HG03575 (cell line): ENCODE data around the gene RPL35.
"Not testable (repeated sequence)": the region's sequence is repeated elsewhere in the genome, so short reads cannot be mapped to it uniquely, and the experiment has no call there.

ENCODE experiments used
- ATAC-seq: cut with Tn5 transposase; IDR thresholded peaks from one replicate; pipeline ENCODE4 v1.9.1; 2021; ENCODE audit not compliant: unreplicated experiment, insufficient number of reproducible peaks, low FRiP score; ENCODE audit errors: extremely low read depth

RPL35 gene

DNA sequence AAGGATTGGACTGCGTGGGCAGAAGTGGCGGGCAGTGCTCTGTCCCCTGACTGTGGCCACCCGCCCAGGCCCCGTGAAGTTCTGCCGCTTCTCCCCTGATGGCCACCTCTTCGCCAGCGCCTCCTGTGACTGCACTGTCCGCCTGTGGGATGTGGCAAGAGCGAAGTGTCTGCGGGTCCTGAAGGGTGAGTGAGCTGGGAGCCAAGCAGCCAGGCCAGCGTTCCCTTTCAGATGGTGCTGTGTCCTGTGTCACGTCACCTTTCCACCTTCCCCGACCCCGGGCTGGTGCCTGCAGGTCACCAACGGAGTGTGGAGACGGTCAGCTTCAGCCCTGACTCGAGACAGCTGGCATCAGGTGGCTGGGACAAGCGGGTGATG lies 6.2 kb downstream of the RPL35 start:
- no peak for ATAC-seq

DNA sequence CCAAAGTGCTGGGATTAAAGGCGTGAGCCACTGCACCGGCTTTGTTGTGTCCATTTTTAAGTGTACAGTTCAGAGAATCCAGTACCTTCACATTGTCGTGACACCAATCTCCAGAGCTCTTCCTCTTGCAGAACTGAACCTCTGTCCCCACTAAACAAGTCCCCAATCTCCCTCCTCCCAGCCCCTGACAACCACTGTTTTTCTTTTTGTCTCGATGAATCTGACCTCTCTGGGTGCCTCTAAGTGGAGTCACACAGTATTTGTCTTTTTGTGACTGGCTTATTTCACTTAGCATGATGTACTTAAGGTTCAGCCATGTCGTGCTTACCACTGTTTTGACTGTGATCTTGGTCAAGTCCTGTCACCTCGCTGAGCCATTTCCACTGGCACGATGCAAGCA lies 6.9 kb downstream of the RPL35 start:
- no peak for ATAC-seq

DNA sequence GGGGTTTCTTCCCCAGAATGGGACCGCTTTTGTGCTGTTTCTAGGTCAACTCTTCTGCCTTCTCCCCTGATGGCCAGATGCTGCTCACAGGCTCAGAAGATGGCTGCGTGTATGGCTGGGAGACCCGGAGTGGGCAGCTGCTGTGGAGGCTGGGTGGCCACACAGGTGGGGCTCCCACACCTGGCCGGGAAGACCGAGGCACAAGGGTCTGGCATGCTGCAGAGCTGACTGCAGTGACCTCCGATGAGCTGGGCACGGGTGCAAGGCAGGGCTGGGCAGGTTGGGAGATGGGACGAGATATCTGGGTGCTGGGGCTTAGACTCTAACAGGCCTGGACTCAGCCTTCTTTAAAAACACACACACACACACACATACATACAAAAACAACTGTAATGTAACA lies 7.6 kb downstream of the RPL35 start:
- no peak for ATAC-seq

DNA sequence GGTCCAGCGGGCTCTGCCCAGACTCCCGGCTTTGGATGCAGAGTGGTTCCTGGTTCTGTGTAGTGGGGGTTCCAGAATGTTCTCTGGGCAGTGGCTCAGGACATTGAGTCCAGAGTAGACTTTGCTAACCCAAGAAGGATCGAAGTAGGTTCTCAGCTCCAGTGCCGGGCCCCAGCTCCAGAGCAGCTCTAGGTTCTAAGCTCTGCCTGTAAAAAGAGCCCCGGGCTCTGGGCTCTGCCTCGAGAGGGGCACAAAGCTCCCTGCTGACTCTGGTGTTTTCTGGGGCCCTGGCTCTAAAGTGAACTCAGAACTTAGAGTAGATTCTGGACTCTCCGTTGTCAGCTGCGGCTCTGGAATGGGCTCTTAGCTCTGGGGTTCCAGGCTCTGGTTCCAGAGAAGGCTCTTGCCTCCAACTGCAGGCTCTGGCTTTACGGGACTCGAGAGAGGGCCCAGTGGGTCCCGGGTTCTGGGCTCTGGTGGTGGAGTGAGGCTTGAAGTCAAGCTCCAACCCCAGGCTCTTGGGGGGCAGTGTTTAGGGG lies 8.1 kb downstream of the RPL35 start:
- no peak for ATAC-seq

DNA sequence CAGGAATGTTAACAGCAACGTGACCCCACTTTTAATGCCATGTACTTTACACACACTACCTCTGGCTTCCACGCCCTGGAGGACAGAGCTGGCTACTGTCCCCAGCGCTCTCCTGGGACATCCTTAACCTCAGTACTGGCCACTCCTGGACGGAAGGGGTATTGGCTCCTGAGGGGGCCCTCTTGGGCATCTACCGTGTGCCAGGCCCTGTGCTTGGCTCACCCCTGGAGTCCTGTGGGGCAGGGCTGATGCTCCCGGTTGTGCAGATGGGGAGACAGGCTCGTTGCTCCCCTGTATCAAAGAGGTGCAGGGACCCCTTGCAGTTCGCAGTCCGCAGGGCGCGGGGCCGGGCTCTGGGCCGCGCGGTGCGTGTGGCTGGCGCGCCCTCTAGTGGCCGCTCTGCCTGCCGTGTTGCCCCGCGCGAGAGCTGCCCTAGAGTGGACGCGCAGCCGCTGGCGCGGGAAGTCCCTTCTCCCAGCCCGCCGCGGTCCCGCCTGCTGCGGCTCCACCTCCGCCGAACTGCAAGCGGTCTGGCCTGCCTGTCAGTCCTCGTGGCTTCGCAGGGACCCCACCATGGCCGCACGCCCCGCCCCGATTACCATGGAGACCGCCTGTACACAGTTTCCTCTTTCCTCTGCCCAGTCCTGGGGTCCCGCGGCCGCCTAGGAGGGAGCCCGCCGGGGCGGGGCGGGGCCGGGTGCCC lies 8.8 kb downstream of the RPL35 start, which contains the start of gene WDR38:
Gene WDR38 (plus strand): TSS at position 632 of the 703 bp plus-strand sequence. CDS start 72 bp downstream, outside the sequence.
- no peak for ATAC-seq

DNA sequence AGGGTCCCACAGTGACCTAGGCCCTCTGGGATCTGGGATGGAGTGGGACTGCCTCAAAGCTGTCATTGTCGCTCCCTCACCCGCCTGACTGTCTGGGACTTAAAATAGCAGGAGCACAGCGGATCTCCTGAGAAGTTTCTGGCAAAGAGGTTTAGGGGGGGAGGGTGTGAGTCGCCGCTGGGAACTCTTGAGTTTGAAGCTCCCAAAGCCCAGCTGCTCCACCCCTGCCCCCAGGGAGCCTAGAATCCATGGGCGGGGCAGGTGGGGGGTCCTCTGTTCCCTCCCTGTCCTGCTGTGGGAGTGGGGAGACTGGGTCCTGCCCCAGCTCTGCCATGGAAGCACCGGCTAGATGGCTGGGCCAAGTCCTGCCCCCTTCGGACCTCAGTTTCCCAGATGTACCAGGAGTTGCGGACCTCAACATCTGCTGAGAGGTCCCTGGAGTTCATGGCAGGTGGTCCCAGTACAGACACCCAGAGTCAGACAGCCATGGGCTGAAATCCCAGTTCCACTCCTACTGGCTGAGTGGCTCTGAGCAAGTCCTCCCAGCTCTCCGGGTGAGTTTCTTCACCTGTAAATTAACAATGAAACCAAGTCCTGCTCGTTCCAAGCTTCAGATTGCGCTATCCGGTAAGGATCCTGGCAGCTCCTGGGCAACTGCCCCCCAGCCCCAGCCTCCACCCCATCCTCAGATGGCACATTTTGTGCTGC lies 9.5 kb downstream of the RPL35 start:
- ATAC-seq, result no peak

DNA sequence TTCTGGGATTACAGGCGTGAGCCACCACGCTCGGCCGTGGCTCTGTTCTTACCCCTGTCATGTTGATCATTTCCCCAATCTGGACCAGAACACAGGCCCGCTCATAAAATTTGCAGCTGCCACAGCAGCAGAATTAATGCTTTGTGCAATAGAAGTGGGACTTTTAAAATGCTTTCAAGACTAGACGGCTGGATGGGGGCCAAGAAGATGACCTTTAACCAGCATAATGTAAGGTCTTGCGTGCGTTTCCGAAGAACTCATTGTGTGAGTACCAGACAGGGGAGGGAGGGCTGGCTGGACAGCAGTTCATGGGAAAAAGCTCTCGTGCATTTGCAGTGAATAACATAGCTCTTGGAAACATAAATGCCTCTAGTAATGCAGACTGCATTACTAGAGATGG lies 12.0 kb downstream of the RPL35 start:
- no peak for ATAC-seq

DNA sequence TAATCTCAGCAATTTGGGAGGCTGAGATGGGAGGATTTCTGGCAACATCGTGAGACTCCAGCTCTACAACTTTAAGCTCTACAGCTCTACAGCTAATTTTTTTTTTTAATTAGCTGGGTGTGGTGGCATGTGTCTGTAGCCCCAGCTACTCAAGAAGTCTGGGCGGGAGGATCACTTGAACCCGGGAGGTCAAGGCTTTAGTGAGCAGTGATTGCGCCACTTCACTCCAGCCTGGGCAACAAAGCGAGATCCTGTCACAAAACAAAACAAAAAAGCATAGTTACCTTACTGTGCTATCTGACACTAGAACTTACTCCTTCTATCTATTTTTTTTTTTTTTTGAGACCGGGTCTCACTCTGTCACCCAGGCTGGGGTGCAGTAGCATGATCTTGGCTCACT lies 14.8 kb downstream of the RPL35 start:
- ATAC-seq, result no peak

DNA sequence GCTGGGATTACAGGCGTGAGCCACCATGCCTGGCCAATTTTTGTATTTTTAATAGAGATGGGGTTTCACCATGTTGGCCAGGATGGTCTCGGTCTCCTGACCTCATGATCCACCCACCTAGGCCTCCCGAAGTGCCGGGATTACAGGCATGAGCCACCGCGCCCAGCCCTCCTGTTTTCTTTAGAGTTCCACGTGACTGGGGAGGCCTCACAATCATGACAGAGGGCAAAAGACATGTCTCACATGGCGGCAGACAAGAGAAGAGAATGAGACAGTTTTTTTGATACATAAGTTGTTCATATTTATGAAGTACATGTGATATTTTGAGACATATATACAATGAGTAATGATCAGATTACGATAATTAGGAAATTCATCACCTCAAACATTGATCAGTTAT lies 15.3 kb downstream of the RPL35 start:
- ATAC-seq, result not testable (repeated sequence)

DNA sequence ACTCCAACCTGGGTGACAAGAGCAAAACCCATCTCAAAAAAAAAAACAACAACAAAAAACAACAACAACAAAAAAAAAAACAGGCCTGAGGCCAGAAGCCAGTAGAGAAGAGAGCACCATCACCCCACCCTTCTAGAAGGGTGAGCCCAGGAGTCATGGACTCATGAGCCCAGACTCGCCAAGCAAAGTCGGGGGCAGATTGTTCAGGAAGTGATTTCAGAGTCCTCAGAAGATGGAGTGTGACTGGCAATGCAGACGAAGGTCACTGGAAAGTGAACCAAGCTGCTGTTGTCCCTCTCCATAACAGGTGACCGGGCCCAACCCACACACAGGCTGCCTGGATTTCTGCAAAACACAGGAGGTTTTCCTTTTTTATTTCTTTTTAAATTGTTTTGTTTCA lies 17.5 kb downstream of the RPL35 start:
- ATAC-seq, result no peak

DNA sequence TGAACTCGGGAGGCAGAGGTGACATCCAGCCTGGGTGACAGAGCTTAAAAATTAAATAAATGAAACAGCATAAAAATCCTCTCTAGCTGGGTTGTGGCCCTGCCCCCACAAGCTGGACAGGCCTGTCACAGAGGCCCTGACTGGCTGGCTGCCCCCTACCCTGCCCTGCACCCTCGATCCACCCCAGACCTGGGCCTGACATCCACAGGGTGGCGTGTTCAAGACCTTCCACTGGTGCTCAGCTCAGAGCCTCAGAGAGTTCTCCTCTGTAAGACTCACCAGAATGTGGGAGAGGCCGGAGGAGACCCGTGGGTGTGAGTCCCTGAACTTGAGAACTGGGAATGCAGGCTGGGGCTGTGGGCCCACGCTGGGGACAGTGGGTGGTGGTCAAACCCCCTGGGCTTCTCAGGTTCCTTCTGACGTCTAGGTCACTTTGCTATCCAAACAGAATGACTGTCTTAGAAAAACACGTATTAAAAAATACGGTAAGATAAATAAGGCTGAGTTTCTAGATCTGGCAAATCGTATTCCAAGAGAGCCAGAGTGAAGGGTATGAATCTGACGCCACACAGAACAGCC lies 18.2 kb downstream of the RPL35 start:
- no peak for ATAC-seq

DNA sequence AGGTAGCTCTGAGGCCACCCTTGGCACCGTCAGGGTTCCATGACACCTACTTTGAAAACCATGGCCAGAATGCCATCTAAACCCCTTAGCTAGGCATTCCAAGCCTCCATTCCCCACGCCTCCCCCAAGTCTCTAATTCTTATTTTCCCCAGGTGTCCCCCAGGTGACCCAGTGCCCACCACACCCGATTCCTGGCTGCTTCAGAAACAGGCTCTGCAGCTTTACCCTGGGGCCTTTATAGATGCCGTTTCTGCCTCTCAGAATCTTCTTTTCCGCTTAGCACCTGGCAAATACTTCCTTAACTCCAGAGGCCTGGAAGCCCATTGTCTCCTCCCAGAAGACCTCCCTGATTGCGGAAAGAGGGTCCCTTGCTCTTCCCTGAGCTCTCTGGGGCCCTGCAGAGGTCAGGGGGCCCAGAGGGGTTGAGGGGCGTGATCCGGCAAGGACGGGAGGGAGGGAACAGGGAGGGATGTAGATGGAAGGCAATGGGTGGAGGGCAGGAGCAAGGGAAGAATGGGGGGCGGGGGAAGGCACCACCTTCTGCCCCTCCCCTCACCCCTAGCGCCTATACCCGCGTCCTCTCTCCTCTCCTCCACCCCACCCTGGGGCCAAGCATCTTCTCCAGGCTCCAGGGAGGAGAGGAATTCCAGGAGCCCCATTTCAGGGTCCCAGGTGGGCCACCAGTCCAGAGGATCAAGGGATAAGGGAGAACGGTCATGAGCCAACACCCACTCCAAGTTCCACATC lies 20.5 kb downstream of the RPL35 start:
- ATAC-seq, result no peak

DNA sequence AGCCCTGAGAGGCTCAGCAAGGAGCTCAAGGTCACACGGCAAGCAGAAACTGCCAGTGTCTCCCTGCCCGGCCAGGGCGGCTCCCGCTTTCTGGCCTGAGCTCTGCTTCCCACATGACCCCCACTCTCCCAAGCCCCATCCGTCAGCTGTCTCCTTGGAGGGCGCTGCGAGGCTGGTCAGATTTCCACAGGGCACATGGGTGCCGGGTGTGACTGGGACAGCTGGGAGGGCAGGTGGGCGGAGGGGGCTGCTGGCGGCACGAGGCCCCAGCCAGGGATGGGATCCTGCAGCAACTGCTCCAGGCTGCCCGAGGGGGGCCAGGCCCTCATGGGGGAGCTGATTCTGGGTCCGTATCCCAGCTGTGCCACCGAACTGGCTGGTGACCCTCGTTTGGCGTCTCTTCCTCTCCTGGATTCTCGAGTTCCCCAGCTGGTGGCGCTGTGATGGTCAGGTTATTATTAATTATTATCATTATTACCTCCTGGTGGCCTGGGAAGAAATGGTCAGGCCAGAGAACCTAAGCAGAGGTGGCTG lies 21.4 kb downstream of the RPL35 start:
- no peak for ATAC-seq

DNA sequence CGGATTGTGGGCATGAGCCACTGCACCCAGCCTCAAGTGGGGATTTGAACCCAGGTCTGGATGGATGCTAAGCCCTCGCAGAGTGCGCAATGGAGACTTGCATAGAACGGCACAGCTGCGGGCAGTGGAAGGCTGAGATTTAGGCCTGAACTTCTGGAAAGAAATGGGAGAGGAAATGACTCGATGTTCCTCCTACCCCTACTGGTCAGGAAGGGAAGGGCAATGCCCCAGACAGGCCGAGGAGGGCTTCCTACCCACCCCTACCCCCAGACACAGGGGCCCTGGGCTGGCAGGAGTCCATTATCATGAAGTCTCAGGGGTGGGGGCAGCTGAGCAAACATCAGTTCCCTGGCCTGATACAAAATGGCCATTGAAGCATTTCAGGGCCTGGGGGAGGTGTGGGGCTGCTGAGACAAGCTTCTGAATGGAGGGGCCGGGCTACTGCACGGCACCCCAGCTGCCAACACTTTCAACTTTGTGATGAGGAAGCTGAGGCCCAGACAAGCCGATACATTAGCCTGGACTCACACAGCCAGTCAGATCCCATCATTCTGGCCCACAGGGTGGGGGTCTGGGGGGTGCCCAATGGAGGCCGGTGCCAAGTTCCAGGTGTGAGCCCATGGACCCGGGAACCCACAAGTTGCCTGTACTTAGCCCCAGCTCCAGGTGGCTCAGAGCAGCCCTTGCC lies 22.0 kb downstream of the RPL35 start:
- no peak for ATAC-seq

DNA sequence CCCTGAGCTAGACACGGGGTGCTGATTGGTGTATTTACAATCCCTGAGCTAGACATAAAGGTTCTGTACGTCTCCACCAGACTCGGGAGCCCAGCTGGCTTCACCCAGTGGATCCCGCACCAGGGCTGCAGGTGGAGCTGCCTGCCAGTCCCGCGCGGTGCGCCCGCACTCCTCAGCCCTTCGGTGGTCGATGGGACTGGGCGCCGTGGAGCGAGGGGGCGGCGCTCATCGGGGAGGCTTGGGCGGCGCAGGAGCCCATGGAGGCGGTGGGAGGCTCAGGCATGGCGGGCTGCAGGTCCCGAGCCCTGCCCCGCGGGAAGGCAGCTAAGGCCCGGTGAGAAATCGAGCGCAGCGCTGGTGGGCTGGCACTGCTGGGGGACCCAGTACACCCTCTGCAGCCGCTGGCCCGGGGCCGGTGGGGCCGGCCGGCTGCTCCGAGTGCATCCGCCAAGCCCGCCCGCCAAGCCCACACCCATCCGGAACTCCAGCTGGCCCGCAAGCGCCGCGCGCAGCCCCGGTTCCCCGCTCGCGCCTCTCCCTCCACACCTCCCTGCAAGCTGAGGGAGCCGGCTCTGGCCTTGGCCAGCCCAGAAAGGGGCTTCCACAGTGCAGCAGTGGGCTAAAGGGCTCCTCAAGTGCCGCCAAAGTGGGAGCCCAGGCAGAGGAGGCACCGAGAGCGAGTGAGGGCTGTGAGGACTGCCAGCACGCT lies 23.0 kb downstream of the RPL35 start:
- not testable (repeated sequence) for ATAC-seq

DNA sequence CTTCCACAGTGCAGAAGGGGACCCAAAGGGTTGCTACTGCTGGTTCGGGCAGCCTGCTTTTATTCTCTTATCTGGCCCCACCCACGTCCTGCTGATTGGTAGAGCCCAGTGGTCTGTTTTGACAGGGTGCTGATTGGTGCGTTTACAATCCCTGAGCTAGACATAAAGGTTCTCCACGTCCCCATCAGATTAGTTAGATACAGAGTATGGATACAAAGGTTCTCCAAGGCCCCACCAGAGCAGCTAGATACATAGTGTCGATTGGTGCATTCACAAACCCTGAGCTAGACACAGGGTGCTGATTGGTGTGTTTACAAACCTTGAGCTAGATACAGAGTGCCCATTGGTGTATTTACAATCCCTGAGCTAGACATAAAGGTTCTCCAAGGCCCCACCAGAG lies 23.6 kb downstream of the RPL35 start:
- not testable (repeated sequence) for ATAC-seq

DNA sequence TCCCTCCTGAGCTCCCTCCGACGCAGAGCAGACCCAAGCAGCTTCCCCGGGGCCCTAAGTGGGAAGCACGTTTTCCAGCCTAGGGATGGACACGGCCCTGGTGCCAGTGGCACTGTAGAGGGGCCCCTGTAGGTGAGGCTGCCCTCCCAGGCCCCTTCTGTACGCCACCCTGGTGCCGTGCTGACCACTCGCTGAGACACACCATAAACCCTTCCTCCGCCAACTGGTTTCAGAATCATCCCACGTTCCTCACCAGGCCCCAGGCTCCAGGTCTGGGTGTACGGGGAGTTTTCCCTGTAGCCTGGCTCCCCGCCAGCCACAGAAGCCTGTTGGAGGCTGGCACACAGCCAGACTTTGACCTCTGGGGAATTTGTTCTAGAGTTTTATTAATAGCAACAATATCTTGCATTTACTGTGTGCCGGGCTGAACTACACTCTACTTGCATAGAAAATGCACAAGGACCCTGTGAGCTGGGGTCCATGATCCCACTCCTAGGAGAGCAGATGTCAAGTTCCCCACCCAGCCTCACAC lies 26.7 kb downstream of the RPL35 start:
- no peak for ATAC-seq

DNA sequence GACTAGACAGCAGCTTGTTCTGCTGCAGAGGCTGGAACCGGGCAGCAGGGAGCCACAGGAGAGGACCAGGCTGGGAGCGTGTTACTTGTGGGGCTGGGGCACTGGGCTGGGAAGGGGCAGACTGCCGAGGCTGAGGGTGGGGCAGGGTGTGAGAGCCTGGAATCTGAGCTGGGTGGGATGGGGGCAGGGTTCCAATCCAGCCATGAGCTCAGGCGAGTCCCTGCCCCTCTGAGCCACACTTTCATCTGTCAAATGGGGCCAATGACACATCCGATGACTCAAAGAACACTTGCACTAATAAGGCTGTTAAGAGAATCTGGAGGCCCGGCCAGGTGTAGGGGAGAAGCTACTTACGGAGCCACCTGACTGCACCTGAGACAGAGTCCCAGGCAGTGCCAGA lies 27.2 kb downstream of the RPL35 start:
- no peak for ATAC-seq
